ENCODE data around the gene SCN1A. TPM values are rescaled to one million over a fixed set of nuclear protein-coding genes. Genes with fewer than 3 reads are reported as not detected.

SCN1A gene
- total RNA-seq, 1 donor from 2014 or later: not detected

GRCh38 chr2:166084301-166084700 is 43.5 kb downstream of the SCN1A start:
- H3K27me3 Mint-ChIP-seq: peaks cover 3% of the 10 kb centered on the region
- H3K4me1 Mint-ChIP-seq: no peaks in the 10 kb centered on the region
- no peak overlapping the region for H3K4me3 Mint-ChIP-seq
- H3K27ac Mint-ChIP-seq: no peak overlapping the region
- intact Hi-C loops (cut with micrococcal nuclease): no loop called here
- no peaks in the 10 kb centered on the region for H3K36me3 Mint-ChIP-seq (ENCODE audit: low read depth)
- no peak for DNase-seq
- no peaks in the 10 kb centered on the region for H3K9me3 Mint-ChIP-seq

GRCh38 chr2:166082736-166083135 is 45.1 kb downstream of the SCN1A start:
- no peaks in the 10 kb centered on the region for H3K9me3 Mint-ChIP-seq
- no peak for DNase-seq
- H3K36me3 Mint-ChIP-seq (ENCODE audit: low read depth): no peaks in the 10 kb centered on the region
- no peak overlapping the region for H3K4me3 Mint-ChIP-seq
- H3K27ac Mint-ChIP-seq: no peak overlapping the region
- intact Hi-C loops (cut with micrococcal nuclease): no loop called here
- H3K4me1 Mint-ChIP-seq: no peaks in the 10 kb centered on the region
- peaks cover 7% of the 10 kb centered on the region for H3K27me3 Mint-ChIP-seq

GRCh38 chr2:166081852-166082251 is 46.0 kb downstream of the SCN1A start:
- Mint-ChIP-seq H3K4me1 (no peaks in the 10 kb centered on the region), H3K36me3 (ENCODE audit: low read depth) (no peaks in the 10 kb centered on the region), H3K9me3 (no peaks in the 10 kb centered on the region), H3K27me3 (peaks cover 12% of the 10 kb centered on the region), H3K27ac (no peak overlapping the region), H3K4me3 (no peak overlapping the region)
- intact Hi-C loops (cut with micrococcal nuclease): no loop called here
- DNase-seq: no peak

- H3K27ac Mint-ChIP-seq: no peak overlapping the region
- DNase-seq: no peak
- intact Hi-C loops (cut with micrococcal nuclease): no loop called here
- H3K4me3 Mint-ChIP-seq: no peak overlapping the region
- no peaks in the 10 kb centered on the region for H3K4me1 Mint-ChIP-seq
- peaks cover 12% of the 10 kb centered on the region for H3K27me3 Mint-ChIP-seq
- no peaks in the 10 kb centered on the region for H3K36me3 Mint-ChIP-seq (ENCODE audit: low read depth)
- H3K9me3 Mint-ChIP-seq: no peaks in the 10 kb centered on the region
Observed at GRCh38 chr2:166081131-166081632, 46.6 kb downstream of the SCN1A start.

GRCh38 chr2:166074430-166074829 is 53.4 kb downstream of the SCN1A start:
- Mint-ChIP-seq H3K27me3 (peaks cover 9% of the 10 kb centered on the region), H3K36me3 (ENCODE audit: low read depth) (no peaks in the 10 kb centered on the region), H3K9me3 (no peaks in the 10 kb centered on the region), H3K27ac (no peak overlapping the region), H3K4me3 (no peak overlapping the region), H3K4me1 (no peaks in the 10 kb centered on the region)
- DNase-seq: no peak
- intact Hi-C loops (cut with micrococcal nuclease): no loop called here

- Mint-ChIP-seq H3K4me3 (no peak overlapping the region), H3K36me3 (ENCODE audit: low read depth) (no peaks in the 10 kb centered on the region), H3K27me3 (peaks cover 7% of the 10 kb centered on the region), H3K27ac (no peak overlapping the region), H3K4me1 (no peaks in the 10 kb centered on the region), H3K9me3 (no peaks in the 10 kb centered on the region)
- intact Hi-C loops (cut with micrococcal nuclease): no loop called here
- DNase-seq: no peak
Observed at GRCh38 chr2:166074011-166074410, 53.8 kb downstream of the SCN1A start.

GRCh38 chr2:166070231-166070630 is 57.6 kb downstream of the SCN1A start:
- H3K36me3 Mint-ChIP-seq (ENCODE audit: low read depth): no peaks in the 10 kb centered on the region
- peaks cover 5% of the 10 kb centered on the region for H3K27me3 Mint-ChIP-seq
- H3K27ac Mint-ChIP-seq: no peak overlapping the region
- H3K4me3 Mint-ChIP-seq: no peak overlapping the region
- H3K4me1 Mint-ChIP-seq: no peaks in the 10 kb centered on the region
- intact Hi-C loops (cut with micrococcal nuclease): no loop called here
- DNase-seq: no peak
- no peaks in the 10 kb centered on the region for H3K9me3 Mint-ChIP-seq

- peaks cover 9% of the 10 kb centered on the region for H3K27me3 Mint-ChIP-seq
- no peaks in the 10 kb centered on the region for H3K9me3 Mint-ChIP-seq
- H3K27ac Mint-ChIP-seq: no peak overlapping the region
- DNase-seq: no peak
- no peaks in the 10 kb centered on the region for H3K4me1 Mint-ChIP-seq
- H3K36me3 Mint-ChIP-seq (ENCODE audit: low read depth): no peaks in the 10 kb centered on the region
- no peak overlapping the region for H3K4me3 Mint-ChIP-seq
- intact Hi-C loops (cut with micrococcal nuclease): no loop called here
Observed at GRCh38 chr2:166068981-166069380, 58.8 kb downstream of the SCN1A start.

GRCh38 chr2:166067229-166067628 is 60.6 kb downstream of the SCN1A start:
- Mint-ChIP-seq H3K36me3 (ENCODE audit: low read depth) (no peaks in the 10 kb centered on the region), H3K9me3 (no peaks in the 10 kb centered on the region), H3K27me3 (peaks cover 9% of the 10 kb centered on the region), H3K27ac (no peak overlapping the region), H3K4me1 (no peaks in the 10 kb centered on the region), H3K4me3 (no peak overlapping the region)
- intact Hi-C loops (cut with micrococcal nuclease): no loop called here
- no peak for DNase-seq

GRCh38 chr2:166060191-166060590 is 67.6 kb downstream of the SCN1A start:
- intact Hi-C loops (cut with micrococcal nuclease): no loop called here
- no peak overlapping the region for H3K27ac Mint-ChIP-seq
- H3K4me1 Mint-ChIP-seq: no peaks in the 10 kb centered on the region
- H3K27me3 Mint-ChIP-seq: peaks cover 4% of the 10 kb centered on the region
- no peak overlapping the region for H3K4me3 Mint-ChIP-seq
- H3K9me3 Mint-ChIP-seq: no peaks in the 10 kb centered on the region
- no peak for DNase-seq
- no peaks in the 10 kb centered on the region for H3K36me3 Mint-ChIP-seq (ENCODE audit: low read depth)

GRCh38 chr2:166057370-166058164 is 70.3 kb downstream of the SCN1A start:
- Mint-ChIP-seq H3K9me3 (no peaks in the 10 kb centered on the region), H3K4me1 (no peaks in the 10 kb centered on the region), H3K36me3 (ENCODE audit: low read depth) (no peaks in the 10 kb centered on the region), H3K27me3 (no peaks in the 10 kb centered on the region), H3K27ac (no peak overlapping the region), H3K4me3 (no peak overlapping the region)
- intact Hi-C loops (cut with micrococcal nuclease): loop anchor here (2.0 kb wide), 1 partner anchor 71 kb away; the partner anchor contains the start of gene SCN1A
- DNase-seq: no peak

GRCh38 chr2:166044853-166045483 is 82.9 kb downstream of the SCN1A start:
- Mint-ChIP-seq H3K9me3 (no peaks in the 10 kb centered on the region), H3K27me3 (peaks cover 2% of the 10 kb centered on the region), H3K27ac (no peak overlapping the region), H3K36me3 (ENCODE audit: low read depth) (no peaks in the 10 kb centered on the region), H3K4me3 (no peak overlapping the region), H3K4me1 (no peaks in the 10 kb centered on the region)
- intact Hi-C loops (cut with micrococcal nuclease): no loop called here
- DNase-seq: no peak

GRCh38 chr2:166042768-166043390 is 84.9 kb downstream of the SCN1A start:
- intact Hi-C loops (cut with micrococcal nuclease): no loop called here
- Mint-ChIP-seq H3K36me3 (ENCODE audit: low read depth) (no peaks in the 10 kb centered on the region), H3K9me3 (no peaks in the 10 kb centered on the region), H3K4me1 (no peaks in the 10 kb centered on the region), H3K27ac (no peak overlapping the region), H3K27me3 (peaks cover 2% of the 10 kb centered on the region), H3K4me3 (no peak overlapping the region)
- no peak for DNase-seq

GRCh38 chr2:166042356-166042755 is 85.5 kb downstream of the SCN1A start:
- no peak for DNase-seq
- intact Hi-C loops (cut with micrococcal nuclease): no loop called here
- no peaks in the 10 kb centered on the region for H3K9me3 Mint-ChIP-seq
- no peak overlapping the region for H3K27ac Mint-ChIP-seq
- H3K27me3 Mint-ChIP-seq: peaks cover 2% of the 10 kb centered on the region
- no peaks in the 10 kb centered on the region for H3K4me1 Mint-ChIP-seq
- H3K4me3 Mint-ChIP-seq: no peak overlapping the region
- H3K36me3 Mint-ChIP-seq (ENCODE audit: low read depth): no peaks in the 10 kb centered on the region
